ENCODE measurements around the gene MMP24.
"Not testable (repeated sequence)": the region's sequence is repeated elsewhere in the genome, so short reads cannot be mapped to it uniquely, and the experiment has no call there.

The MMP24 gene

DNA sequence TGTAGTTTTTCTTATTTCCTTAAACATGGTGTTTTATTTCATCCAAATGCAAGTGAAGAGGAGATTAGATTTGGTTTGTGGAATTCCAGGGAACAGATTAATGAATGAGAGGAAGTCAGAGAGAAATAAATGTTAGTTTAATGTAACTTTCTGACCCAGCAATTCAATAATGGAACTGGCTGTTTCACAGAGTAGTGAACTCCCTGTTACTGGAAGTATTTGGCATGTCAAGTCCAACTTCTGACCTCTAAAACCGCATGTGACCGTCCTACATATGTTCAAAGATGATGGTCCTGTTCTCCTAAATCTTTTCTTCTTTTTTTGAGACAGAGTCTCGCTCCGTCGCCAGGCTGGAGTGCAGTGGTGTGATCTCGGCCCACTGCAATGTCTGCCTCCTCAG lies 35.9 kb upstream of the MMP24 start:
- H3K4me1 ChIP-seq = no peaks in the 10 kb centered on the region
- no peaks in the 10 kb centered on the region for H3K27me3 ChIP-seq
- TF ChIP-seq, protein P1, sequence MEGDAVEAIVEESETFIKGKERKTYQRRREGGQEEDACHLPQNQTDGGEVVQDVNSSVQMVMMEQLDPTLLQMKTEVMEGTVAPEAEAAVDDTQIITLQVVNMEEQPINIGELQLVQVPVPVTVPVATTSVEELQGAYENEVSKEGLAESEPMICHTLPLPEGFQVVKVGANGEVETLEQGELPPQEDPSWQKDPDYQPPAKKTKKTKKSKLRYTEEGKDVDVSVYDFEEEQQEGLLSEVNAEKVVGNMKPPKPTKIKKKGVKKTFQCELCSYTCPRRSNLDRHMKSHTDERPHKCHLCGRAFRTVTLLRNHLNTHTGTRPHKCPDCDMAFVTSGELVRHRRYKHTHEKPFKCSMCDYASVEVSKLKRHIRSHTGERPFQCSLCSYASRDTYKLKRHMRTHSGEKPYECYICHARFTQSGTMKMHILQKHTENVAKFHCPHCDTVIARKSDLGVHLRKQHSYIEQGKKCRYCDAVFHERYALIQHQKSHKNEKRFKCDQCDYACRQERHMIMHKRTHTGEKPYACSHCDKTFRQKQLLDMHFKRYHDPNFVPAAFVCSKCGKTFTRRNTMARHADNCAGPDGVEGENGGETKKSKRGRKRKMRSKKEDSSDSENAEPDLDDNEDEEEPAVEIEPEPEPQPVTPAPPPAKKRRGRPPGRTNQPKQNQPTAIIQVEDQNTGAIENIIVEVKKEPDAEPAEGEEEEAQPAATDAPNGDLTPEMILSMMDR (IDR thresholded peaks at IDR 0.05; ENCODE audit: low read depth, low read length) = no peak
- no peak overlapping the region for H3K4me3 ChIP-seq (ENCODE audit: low read depth, low read length)
- no peaks in the 10 kb centered on the region for H3K36me3 ChIP-seq
- no peak for DNase-seq
- no peaks in the 10 kb centered on the region for H3K9me3 ChIP-seq

DNA sequence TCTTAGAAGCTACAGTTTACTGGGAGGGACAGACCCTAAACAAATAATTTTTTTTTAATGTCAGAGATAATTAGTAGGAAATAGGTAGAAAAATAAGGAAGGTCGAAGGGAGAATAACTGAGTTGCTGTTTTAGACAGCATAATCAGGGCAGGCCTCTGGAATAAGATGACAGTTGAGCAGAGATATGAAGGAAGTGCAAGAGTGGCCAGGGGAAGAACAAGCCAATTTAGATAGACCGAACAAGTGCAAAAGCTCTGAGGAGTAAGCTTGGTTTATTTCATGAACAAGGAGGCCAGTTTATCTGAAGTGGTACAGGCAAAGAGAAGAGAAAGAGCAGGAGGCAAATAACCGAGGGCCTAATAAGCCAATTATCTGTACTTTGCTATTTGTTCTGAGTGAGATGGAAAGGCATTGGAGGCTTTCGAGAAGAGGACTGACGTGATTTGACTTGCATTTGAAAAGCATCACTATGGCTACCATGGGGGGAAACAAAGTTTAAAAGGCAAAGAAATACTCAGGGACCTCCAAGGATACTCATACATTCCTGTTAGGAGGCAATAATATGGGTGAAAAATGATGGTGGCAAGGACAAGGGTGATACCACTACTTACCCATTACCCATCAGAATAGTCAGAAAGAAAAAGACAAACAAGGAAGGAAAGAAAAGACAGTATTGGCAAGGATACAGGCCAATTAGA lies 34.9 kb upstream of the MMP24 start:
- DNase-seq = no peak
- Histone ChIP-seq H3K9me3 (no peaks in the 10 kb centered on the region), H3K36me3 (no peaks in the 10 kb centered on the region), H3K27me3 (no peaks in the 10 kb centered on the region), H3K4me1 (no peaks in the 10 kb centered on the region), H3K4me3 (ENCODE audit: low read depth, low read length) (no peak overlapping the region)
- TF ChIP-seq, protein P1 (IDR thresholded peaks at IDR 0.05; ENCODE audit: low read depth, low read length) = no peak

GRCh38 chr20:35192118-35192872 lies 34.2 kb upstream of the MMP24 start:
- Histone ChIP-seq H3K9me3 (no peaks in the 10 kb centered on the region), H3K4me3 (ENCODE audit: low read depth, low read length) (no peak overlapping the region), H3K4me1 (no peaks in the 10 kb centered on the region), H3K27me3 (no peaks in the 10 kb centered on the region), H3K36me3 (no peaks in the 10 kb centered on the region)
- TF ChIP-seq, protein P1 (IDR thresholded peaks at IDR 0.05; ENCODE audit: low read depth, low read length) = no peak
- DNase-seq = no peak

DNA sequence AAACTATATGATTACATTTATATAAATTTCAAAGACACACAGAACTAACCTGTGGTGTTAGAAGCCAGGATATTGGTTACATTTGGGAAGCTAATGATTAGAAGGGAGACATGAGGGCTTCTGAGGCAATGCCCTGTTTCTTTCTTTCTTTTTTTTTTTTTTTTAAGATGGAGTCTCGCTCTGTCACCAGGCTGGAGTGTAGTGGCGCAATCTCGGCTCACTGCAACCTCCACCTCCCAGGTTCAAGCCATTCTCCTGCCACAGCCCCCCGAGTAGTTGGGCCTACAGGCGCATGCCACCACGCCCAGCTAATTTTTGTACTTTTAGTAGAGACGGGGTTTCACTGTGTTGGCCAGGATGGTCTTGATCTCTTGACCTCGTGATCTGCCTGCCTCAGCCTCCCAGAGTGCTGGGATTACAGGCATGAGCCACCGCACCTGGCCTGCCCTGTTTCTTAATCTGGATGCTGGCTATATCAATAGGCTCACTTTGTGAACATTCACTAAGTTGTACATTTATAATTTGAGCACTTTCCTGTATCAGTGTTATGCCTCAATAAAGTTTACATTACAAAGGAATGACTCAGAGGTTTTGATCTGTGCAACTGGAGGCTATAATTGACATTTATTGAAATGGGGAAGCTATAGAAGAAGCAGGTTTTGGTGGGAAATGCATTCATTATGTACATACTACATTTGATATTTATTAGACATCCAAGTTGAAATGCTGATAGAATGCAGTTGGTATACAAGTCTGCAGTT lies 33.3 kb upstream of the MMP24 start:
- not testable (repeated sequence) for DNase-seq; H3K4me3 ChIP-seq (ENCODE audit: low read depth, low read length); H3K36me3 ChIP-seq; H3K9me3 ChIP-seq; H3K4me1 ChIP-seq; H3K27me3 ChIP-seq

DNA sequence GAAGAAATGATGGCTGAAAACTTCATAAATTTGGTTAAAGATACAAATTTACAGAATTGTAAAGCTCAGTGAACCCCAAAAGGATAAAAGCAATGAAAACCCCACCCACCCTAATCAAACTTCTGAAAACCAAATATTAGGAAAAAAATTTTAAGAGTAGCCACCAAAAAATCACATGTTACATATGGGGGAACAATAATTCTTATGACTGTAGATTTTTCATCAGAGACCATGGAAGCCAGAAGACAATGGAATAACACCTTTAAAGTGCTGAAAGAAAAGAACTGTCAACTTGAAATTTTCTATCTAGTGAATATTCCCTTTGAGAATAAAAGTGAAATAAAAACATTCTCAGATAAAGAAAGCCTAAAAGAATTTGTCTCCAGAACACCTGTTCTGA lies 30.2 kb upstream of the MMP24 start:
- DNase-seq = no peak
- Histone ChIP-seq H3K36me3 (no peaks in the 10 kb centered on the region), H3K4me1 (no peaks in the 10 kb centered on the region), H3K4me3 (ENCODE audit: low read depth, low read length) (no peak overlapping the region), H3K9me3 (no peaks in the 10 kb centered on the region), H3K27me3 (no peaks in the 10 kb centered on the region)
- TF ChIP-seq, protein P1 (IDR thresholded peaks at IDR 0.05; ENCODE audit: low read depth, low read length) = no peak

- Histone ChIP-seq H3K9me3 (no peaks in the 10 kb centered on the region), H3K27me3 (no peaks in the 10 kb centered on the region), H3K36me3 (no peaks in the 10 kb centered on the region), H3K4me1 (no peaks in the 10 kb centered on the region), H3K4me3 (ENCODE audit: low read depth, low read length) (no peak overlapping the region)
- TF ChIP-seq, protein P1 (IDR thresholded peaks at IDR 0.05; ENCODE audit: low read depth, low read length) = no peak
- no peak for DNase-seq
Observed at GRCh38 chr20:35199740-35200139, 26.8 kb upstream of the MMP24 start.

Measured in BE2C (cell line).